Keratinocyte (primary cell): ENCODE results near the gene NEB. TPM values are rescaled to one million over a fixed set of nuclear protein-coding genes. Genes with fewer than 3 reads are reported as not detected.
"Not testable (repeated sequence)": the region's sequence is repeated elsewhere in the genome, so short reads cannot be mapped to it uniquely, and the experiment has no call there.

Source experiments
- DNase-seq: peaks from one replicate; pipeline ENCODE4 v3.0.0-alpha.2; 2011; ENCODE audit warnings: low read depth, missing footprints, low spot score
- FAIRE-seq: peaks from 2 replicates; lab custom pipeline; 2011; peaks lifted over from hg19 to GRCh38; lab: Jason Lieb, UNC
- H2AFZ ChIP-seq: 2 replicates; pipeline ENCODE4 v1.6.0; 2012; ENCODE audit warnings: low read length, control low read depth, inconsistent platforms; ENCODE audit not compliant: control insufficient read depth
- H3K27ac ChIP-seq: 2 replicates; pipeline ENCODE4 v1.5.1; 2011; ENCODE audit warnings: low read length; ENCODE audit not compliant: control insufficient read depth, insufficient read depth
- H3K27me3 ChIP-seq: 3 replicates; pipeline ENCODE4 v1.6.0; 2011; ENCODE audit warnings: low read length; ENCODE audit not compliant: control insufficient read depth, insufficient read depth; ENCODE audit errors: extremely low read depth
- H3K36me3 ChIP-seq, 2 experiments: 2 replicates in 1 of 2; 3 replicates in 1 of 2; pipeline ENCODE4 v1.5.1; 2011; ENCODE audit warnings: low read length in 2 of 2, mild to moderate bottlenecking in 1 of 2; ENCODE audit not compliant: control insufficient read depth in 2 of 2, insufficient read depth in 2 of 2; ENCODE audit errors: extremely low read depth in 1 of 2
- H3K4me1 ChIP-seq: 3 replicates; pipeline ENCODE4 v1.5.1; 2011; ENCODE audit warnings: low read length; ENCODE audit not compliant: control insufficient read depth, insufficient read depth; ENCODE audit errors: extremely low read depth
- H3K4me2 ChIP-seq: 3 replicates; pipeline ENCODE4 v1.6.0; 2011; ENCODE audit warnings: low read depth, low read length; ENCODE audit not compliant: control insufficient read depth, insufficient read depth; ENCODE audit errors: extremely low read depth
- H3K4me3 ChIP-seq, 3 experiments: fragments of 200-600 bp in 1 of 3; sonication (generic) in 1 of 3; 2 replicates in 2 of 3; 3 replicates in 1 of 3; pipeline ENCODE4 v1.5.1; 2011 to 2016; ENCODE audit warnings: low read length in 3 of 3, mild to moderate bottlenecking in 3 of 3, control low read depth in 2 of 3, inconsistent platforms in 1 of 3, low read depth in 1 of 3, mixed read lengths in 1 of 3, mixed run types in 1 of 3, moderate library complexity in 1 of 3; ENCODE audit not compliant: control insufficient read depth in 2 of 3, insufficient read depth in 2 of 3; ENCODE audit errors: extremely low read depth in 1 of 3
- H3K79me2 ChIP-seq: 2 replicates; pipeline ENCODE4 v1.6.0; 2012; ENCODE audit warnings: low read length; ENCODE audit not compliant: control insufficient read depth, insufficient read depth
- H3K9ac ChIP-seq: 3 replicates; pipeline ENCODE4 v1.6.0; 2011; ENCODE audit warnings: low read length; ENCODE audit not compliant: control insufficient read depth, insufficient read depth; ENCODE audit errors: extremely low read depth
- H3K9me1 ChIP-seq: 3 replicates; pipeline ENCODE4 v1.6.0; 2011; ENCODE audit warnings: low read length; ENCODE audit not compliant: control insufficient read depth, insufficient read depth; ENCODE audit errors: extremely low read depth
- H3K9me3 ChIP-seq: 2 replicates; pipeline ENCODE4 v1.5.1; 2012; ENCODE audit warnings: low read depth, low read length; ENCODE audit not compliant: control insufficient read depth
- H4K20me1 ChIP-seq: 3 replicates; pipeline ENCODE4 v1.6.0; 2011; ENCODE audit warnings: low read length; ENCODE audit not compliant: control insufficient read depth, insufficient read depth; ENCODE audit errors: extremely low read depth
- EZH2 ChIP-seq: IDR thresholded peaks from one replicate; pipeline ENCODE4 v1.6.1; 2012; ENCODE audit warnings: inconsistent platforms, mild to moderate bottlenecking, low read length, moderate library complexity
- dilution Hi-C: fragments of 300-500 bp; cut with MboI; formaldehyde crosslinking; loops from one replicate; pipeline ENCODE4 v1.7.0; 2020; ENCODE audit warnings: low sequenced_read_pairs; ENCODE audit not compliant: extremely low pct_ligation_motif_present
- polyA plus RNA-seq, 5 experiments: library from polyadenylated mRNA; depleted of rRNA in 3 of 5; stranded (reverse) in 3 of 5; stranded (forward) in 1 of 5; unstranded in 1 of 5; fragments of >200 nt; gene quantifications; 1 replicate in 1 of 5; 2 replicates in 3 of 5; 3 replicates in 1 of 5; pipeline versions ENCODE4 v1.2.1 to v1.2.3, GENCODE V29; 2011 to 2012; ENCODE audit warnings: missing spikeins in 2 of 5, low read depth in 1 of 5, low replicate concordance in 1 of 5
- TF ChIP-seq, protein P1 (sequence below), 3 experiments: IDR thresholded peaks in 1 of 3; conservative IDR thresholded peaks in 1 of 3; optimal IDR thresholded peaks in 1 of 3; 2 replicates in 2 of 3; 3 replicates in 1 of 3; pipeline versions ENCODE3 to v1.5.1; 2011; ENCODE audit warnings: low read length in 3 of 3, mild to moderate bottlenecking in 3 of 3, moderate library complexity in 2 of 3, control low read depth in 1 of 3, inconsistent platforms in 1 of 3; ENCODE audit not compliant: insufficient read depth in 2 of 3; ENCODE audit errors: extremely low read depth in 1 of 3

NEB gene
- polyA plus RNA-seq, 1 donor (not counting 4 experiments of a cell fraction or from before 2014, with no cell fraction given): 0.67 TPM

DNA sequence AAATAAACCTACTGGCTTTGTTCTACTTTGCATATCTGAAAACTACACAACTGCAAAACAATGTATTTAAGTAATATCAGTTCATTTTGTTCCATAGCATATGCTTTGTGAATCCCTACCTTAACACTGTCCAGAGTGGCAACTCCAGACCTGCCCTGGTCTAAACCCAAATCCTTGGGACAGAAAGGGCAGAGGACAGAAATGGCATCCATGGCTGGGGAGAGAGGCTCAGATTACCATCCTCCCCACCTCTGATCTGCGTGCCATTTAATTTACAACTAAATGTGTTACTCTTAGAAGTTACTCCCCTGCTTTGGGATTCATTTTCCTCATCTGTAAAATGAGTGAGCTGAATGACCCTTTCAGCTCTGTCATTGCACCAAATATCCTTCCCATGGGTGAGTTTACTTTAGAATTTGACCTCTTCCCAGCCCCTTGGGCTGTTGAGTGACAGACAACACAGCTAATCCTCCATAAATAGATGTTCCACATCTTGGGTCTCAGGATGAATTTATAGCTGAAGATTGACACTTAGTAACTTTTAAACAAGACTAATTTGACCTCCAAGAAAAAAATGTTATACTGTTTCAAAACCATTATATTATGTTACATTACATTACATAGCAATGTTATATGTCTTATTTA lies 20.1 kb upstream of the NEB start:
- TF ChIP-seq EZH2: no peak
- TF ChIP-seq, protein P1, sequence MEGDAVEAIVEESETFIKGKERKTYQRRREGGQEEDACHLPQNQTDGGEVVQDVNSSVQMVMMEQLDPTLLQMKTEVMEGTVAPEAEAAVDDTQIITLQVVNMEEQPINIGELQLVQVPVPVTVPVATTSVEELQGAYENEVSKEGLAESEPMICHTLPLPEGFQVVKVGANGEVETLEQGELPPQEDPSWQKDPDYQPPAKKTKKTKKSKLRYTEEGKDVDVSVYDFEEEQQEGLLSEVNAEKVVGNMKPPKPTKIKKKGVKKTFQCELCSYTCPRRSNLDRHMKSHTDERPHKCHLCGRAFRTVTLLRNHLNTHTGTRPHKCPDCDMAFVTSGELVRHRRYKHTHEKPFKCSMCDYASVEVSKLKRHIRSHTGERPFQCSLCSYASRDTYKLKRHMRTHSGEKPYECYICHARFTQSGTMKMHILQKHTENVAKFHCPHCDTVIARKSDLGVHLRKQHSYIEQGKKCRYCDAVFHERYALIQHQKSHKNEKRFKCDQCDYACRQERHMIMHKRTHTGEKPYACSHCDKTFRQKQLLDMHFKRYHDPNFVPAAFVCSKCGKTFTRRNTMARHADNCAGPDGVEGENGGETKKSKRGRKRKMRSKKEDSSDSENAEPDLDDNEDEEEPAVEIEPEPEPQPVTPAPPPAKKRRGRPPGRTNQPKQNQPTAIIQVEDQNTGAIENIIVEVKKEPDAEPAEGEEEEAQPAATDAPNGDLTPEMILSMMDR (optimal IDR thresholded peaks at IDR 0.05 in 1 of 3, IDR thresholded peaks at IDR 0.05 in 1 of 3, conservative IDR thresholded peaks at IDR 0.05 in 1 of 3; ENCODE audit: extremely low read depth in 1 of 3, insufficient read depth in 2 of 3, low read length in 3 of 3): no peak
- H3K9ac ChIP-seq: no peak overlapping the region
- no peaks in the 10 kb centered on the region for H3K36me3 ChIP-seq
- no peaks in the 10 kb centered on the region for H3K9me1 ChIP-seq
- no peak overlapping the region for H3K27ac ChIP-seq
- dilution Hi-C loops: no loop called here
- H3K9me3 ChIP-seq: no peaks in the 10 kb centered on the region
- no peaks in the 10 kb centered on the region for H3K79me2 ChIP-seq
- no peaks in the 10 kb centered on the region for H4K20me1 ChIP-seq
- no peak overlapping the region for H3K4me3 ChIP-seq
- no peaks in the 10 kb centered on the region for H3K27me3 ChIP-seq
- DNase-seq: no peak
- FAIRE-seq: no peak
- no peaks in the 10 kb centered on the region for H3K4me1 ChIP-seq
- H2AFZ ChIP-seq: no peak overlapping the region
- H3K4me2 ChIP-seq: no peak overlapping the region

DNA sequence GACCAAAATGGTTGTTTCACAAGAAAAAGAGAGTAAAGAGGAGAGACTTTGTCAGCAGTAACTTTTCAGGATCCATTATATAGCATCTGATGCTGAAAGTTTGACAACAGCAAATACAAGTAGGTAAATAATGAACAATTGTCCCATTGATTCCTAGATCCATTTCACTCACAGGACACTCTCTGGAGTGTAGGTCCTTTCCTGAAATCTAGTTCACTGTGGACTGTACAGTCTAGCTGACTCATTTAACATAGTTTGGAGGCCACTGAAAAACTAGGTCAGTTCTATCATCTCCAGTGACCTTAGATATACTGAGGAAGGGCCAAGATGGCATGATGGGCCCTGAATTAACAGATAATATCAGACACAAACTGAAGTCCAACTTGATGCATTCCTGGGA lies 19.3 kb upstream of the NEB start:
- Histone ChIP-seq H3K27ac (no peak overlapping the region), H3K27me3 (no peaks in the 10 kb centered on the region), H3K9me3 (no peaks in the 10 kb centered on the region), H3K4me3 (no peak overlapping the region), H3K36me3 (no peaks in the 10 kb centered on the region), H3K9me1 (no peaks in the 10 kb centered on the region), H2AFZ (no peak overlapping the region), H4K20me1 (no peaks in the 10 kb centered on the region), H3K79me2 (no peaks in the 10 kb centered on the region), H3K9ac (no peak overlapping the region), H3K4me1 (no peaks in the 10 kb centered on the region), H3K4me2 (no peak overlapping the region)
- TF ChIP-seq EZH2: no peak
- TF ChIP-seq, protein P1 (optimal IDR thresholded peaks at IDR 0.05 in 1 of 3, IDR thresholded peaks at IDR 0.05 in 1 of 3, conservative IDR thresholded peaks at IDR 0.05 in 1 of 3; ENCODE audit: extremely low read depth in 1 of 3, insufficient read depth in 2 of 3, low read length in 3 of 3): no peak
- FAIRE-seq: no peak
- no peak for DNase-seq
- dilution Hi-C loops: no loop called here

GRCh38 chr2:151745261-151745660 lies 11.0 kb upstream of the NEB start:
- H3K79me2 ChIP-seq, DNase-seq, H3K9me1 ChIP-seq, H3K27ac ChIP-seq, dilution Hi-C loops, H3K4me3 ChIP-seq, FAIRE-seq, H4K20me1 ChIP-seq, H3K36me3 ChIP-seq, H3K9ac ChIP-seq, H3K27me3 ChIP-seq, H2AFZ ChIP-seq, H3K9me3 ChIP-seq, H3K4me1 ChIP-seq, H3K4me2 ChIP-seq: not testable (repeated sequence)
